Vagina (tissue), 2 donors: ENCODE results near the gene MTX1.
"Not testable (repeated sequence)": the region's sequence is repeated elsewhere in the genome, so short reads cannot be mapped to it uniquely, and the experiment has no call there.

Experiments used
- CTCF ChIP-seq, 3 experiments: fragments of 450-650 bp in 2 of 3; fragments of 200-600 bp in 1 of 3; sonication (generic) in 1 of 3; IDR thresholded peaks; one replicate each; pipeline ENCODE4 v1.5.1; 2017 to 2019; ENCODE audit warnings: antibody characterized with exemption in 3 of 3, mild to moderate bottlenecking in 2 of 3, moderate library complexity in 2 of 3
- POLR2A ChIP-seq, 2 donors: fragments of 450-650 bp; IDR thresholded peaks; one replicate each; pipeline ENCODE4 v1.6.1; 2017; ENCODE audit warnings: antibody characterized with exemption in 2 of 2, mild to moderate bottlenecking in 2 of 2, moderate library complexity in 2 of 2
- POLR2AphosphoS5 ChIP-seq, 2 donors: sonication (generic); formaldehyde crosslinking; IDR thresholded peaks; one replicate each; pipeline ENCODE4 v1.9.0; 2017; ENCODE audit warnings: antibody characterized with exemption in 2 of 2, mild to moderate bottlenecking in 2 of 2, low read depth in 1 of 2; ENCODE audit not compliant: insufficient read depth in 1 of 2

GRCh38 chr1:155214702-155215101 lies 6.2 kb downstream of the MTX1 start:
- not testable (repeated sequence) for TF ChIP-seq CTCF (IDR thresholded peaks at IDR 0.05); POLR2A (IDR thresholded peaks at IDR 0.05); POLR2AphosphoS5 (IDR thresholded peaks at IDR 0.05; ENCODE audit: insufficient read depth in 1 of 2, low read depth in 1 of 2)
